Suprapubic skin (tissue), 4 donors: ENCODE results near the gene SAMD14. TPM values are rescaled to one million over a fixed set of nuclear protein-coding genes. Genes with fewer than 3 reads are reported as not detected.

Experiments used
- DNase-seq, 2 donors: peaks; one replicate each; pipeline ENCODE4 v3.0.0-alpha.2; 2019; ENCODE audit warnings: low spot score in 2 of 2
- H3K27ac ChIP-seq: fragments of 200-600 bp; sonication (generic); one replicate; pipeline ENCODE4 v1.5.1; 2019
- H3K27me3 ChIP-seq: fragments of 200-600 bp; sonication (generic); one replicate; pipeline ENCODE4 v1.5.1; 2019
- H3K36me3 ChIP-seq: fragments of 200-600 bp; sonication (generic); one replicate; pipeline ENCODE4 v1.5.1; 2019
- H3K4me1 ChIP-seq: fragments of 200-600 bp; sonication (generic); one replicate; pipeline ENCODE4 v1.5.1; 2019
- H3K4me3 ChIP-seq: fragments of 200-600 bp; sonication (generic); one replicate; pipeline ENCODE4 v1.5.1; 2019; ENCODE audit warnings: mild to moderate bottlenecking
- H3K9me3 ChIP-seq: fragments of 200-600 bp; sonication (generic); one replicate; pipeline ENCODE4 v1.5.1; 2019
- CTCF ChIP-seq, 2 donors: fragments of 200-600 bp in 1 of 2; fragments of 450-650 bp in 1 of 2; sonication (generic) in 1 of 2; IDR thresholded peaks; one replicate each; pipeline ENCODE4 v1.5.1; 2016 to 2019; ENCODE audit warnings: antibody characterized with exemption in 2 of 2, mild to moderate bottlenecking in 1 of 2, moderate library complexity in 1 of 2
- EP300 ChIP-seq: sonication (generic); formaldehyde crosslinking; IDR thresholded peaks from one replicate; pipeline ENCODE4 v1.6.1; 2017; ENCODE audit warnings: antibody characterized with exemption
- POLR2A ChIP-seq, 2 donors: fragments of 450-650 bp; IDR thresholded peaks; one replicate each; pipeline ENCODE4 v1.6.1; 2017; ENCODE audit warnings: antibody characterized with exemption in 2 of 2, mild to moderate bottlenecking in 2 of 2, moderate library complexity in 2 of 2
- POLR2AphosphoS5 ChIP-seq, 3 donors: sonication (generic); formaldehyde crosslinking; IDR thresholded peaks; one replicate each; pipeline ENCODE4 v1.6.1; 2017; ENCODE audit warnings: antibody characterized with exemption in 3 of 3
- WGBS: methylation state at CpG from one replicate; pipeline ENCODE4 v1.1.5; 2018; 5-methylcytosine and 5-hydroxymethylcytosine counted together
- total RNA-seq, 4 donors: library from RNA; depleted of rRNA; stranded (reverse); fragments of >200 nt; gene quantifications; one replicate each; pipeline ENCODE4 v1.1.0, GENCODE V29; 2016

The SAMD14 gene
- total RNA-seq, 4 donors from 2014 or later: 0.68 TPM; not detected in 3

GRCh38 chr17:50137042-50137441 lies 7.1 kb upstream of the SAMD14 start:
- Histone ChIP-seq H3K4me1 (peaks cover 25% of the 10 kb centered on the region), H3K4me3 (no peak overlapping the region), H3K36me3 (peaks cover 77% of the 10 kb centered on the region), H3K27ac (no peak overlapping the region), H3K9me3 (no peaks in the 10 kb centered on the region), H3K27me3 (no peaks in the 10 kb centered on the region)
- 89% methylated on average over 4 of the region's 4 CpGs for WGBS
- no peak for DNase-seq
- TF ChIP-seq EP300: no peak
- TF ChIP-seq POLR2A (IDR thresholded peaks at IDR 0.05): no peak
- no peak for TF ChIP-seq CTCF (IDR thresholded peaks at IDR 0.05)
- TF ChIP-seq POLR2AphosphoS5 (IDR thresholded peaks at IDR 0.05): no peak

- Histone ChIP-seq H3K27me3 (no peaks in the 10 kb centered on the region), H3K36me3 (peaks cover 69% of the 10 kb centered on the region), H3K27ac (no peak overlapping the region), H3K4me3 (no peak overlapping the region), H3K9me3 (no peaks in the 10 kb centered on the region), H3K4me1 (peaks cover 25% of the 10 kb centered on the region)
- no peak for DNase-seq
- WGBS: 84% methylated on average over 7 of the region's 11 CpGs
- TF ChIP-seq POLR2A (IDR thresholded peaks at IDR 0.05): no peak
- no peak for TF ChIP-seq POLR2AphosphoS5 (IDR thresholded peaks at IDR 0.05)
- TF ChIP-seq CTCF (IDR thresholded peaks at IDR 0.05): no peak
- no peak for TF ChIP-seq EP300
Measured at GRCh38 chr17:50136096-50136687, 6.2 kb upstream of the SAMD14 start.

GRCh38 chr17:50135316-50136095 lies 5.5 kb upstream of the SAMD14 start:
- Histone ChIP-seq H3K27ac (no peak overlapping the region), H3K4me3 (no peak overlapping the region), H3K27me3 (no peaks in the 10 kb centered on the region), H3K36me3 (peaks cover 62% of the 10 kb centered on the region), H3K4me1 (peaks cover 26% of the 10 kb centered on the region), H3K9me3 (no peaks in the 10 kb centered on the region)
- 80% methylated on average over 13 of the region's 16 CpGs for WGBS
- TF ChIP-seq POLR2A (IDR thresholded peaks at IDR 0.05): no peak
- no peak for TF ChIP-seq EP300
- TF ChIP-seq CTCF (IDR thresholded peaks at IDR 0.05): no peak
- TF ChIP-seq POLR2AphosphoS5 (IDR thresholded peaks at IDR 0.05): no peak
- no peak for DNase-seq

- Histone ChIP-seq H3K36me3 (peaks cover 51% of the 10 kb centered on the region), H3K9me3 (no peaks in the 10 kb centered on the region), H3K4me1 (peaks cover 30% of the 10 kb centered on the region), H3K4me3 (no peak overlapping the region), H3K27ac (no peak overlapping the region), H3K27me3 (peaks cover 9% of the 10 kb centered on the region)
- TF ChIP-seq EP300: no peak
- no peak for TF ChIP-seq POLR2AphosphoS5 (IDR thresholded peaks at IDR 0.05)
- TF ChIP-seq POLR2A (IDR thresholded peaks at IDR 0.05): no peak
- TF ChIP-seq CTCF (IDR thresholded peaks at IDR 0.05): no peak
- WGBS: 66% methylated on average over 16 of the region's 16 CpGs
- DNase-seq: no peak
Measured at GRCh38 chr17:50134206-50135110, 4.5 kb upstream of the SAMD14 start.

GRCh38 chr17:50133769-50134099 lies 3.8 kb upstream of the SAMD14 start:
- Histone ChIP-seq H3K4me3 (no peak overlapping the region), H3K4me1 (peaks cover 38% of the 10 kb centered on the region), H3K27me3 (peaks cover 17% of the 10 kb centered on the region), H3K27ac (no peak overlapping the region), H3K36me3 (peaks cover 44% of the 10 kb centered on the region), H3K9me3 (no peaks in the 10 kb centered on the region)
- WGBS: 31% methylated on average over 14 of the region's 16 CpGs
- no peak for DNase-seq
- TF ChIP-seq EP300: no peak
- no peak for TF ChIP-seq POLR2AphosphoS5 (IDR thresholded peaks at IDR 0.05)
- no peak for TF ChIP-seq POLR2A (IDR thresholded peaks at IDR 0.05)
